ENCODE data around the gene LETMD1.

The LETMD1 gene

GRCh38 chr12:51025836-51026638 is 22.1 kb upstream of the LETMD1 start, which contains the start of gene SLC11A2:
SLC11A2 (minus strand) TSS chr12:51026384; CDS start chr12:51010728, 15,656 bp downstream.
- peak; percentile 96 for DNase-seq (ENCODE audit: low spot score)

GRCh38 chr12:51027342-51027835 is 20.7 kb upstream of the LETMD1 start:
- DNase-seq (ENCODE audit: low spot score), result no peak

- peak; percentile 41 for DNase-seq (ENCODE audit: low spot score)
Observed at GRCh38 chr12:51028126-51028812, 19.9 kb upstream of the LETMD1 start.

- DNase-seq (ENCODE audit: low spot score), result no peak
Observed at GRCh38 chr12:51028813-51029150, 19.3 kb upstream of the LETMD1 start.

- DNase-seq (ENCODE audit: low spot score), result no peak
Observed at GRCh38 chr12:51033048-51033447, 15.1 kb upstream of the LETMD1 start.

GRCh38 chr12:51033457-51034089 is 14.6 kb upstream of the LETMD1 start:
- DNase-seq (ENCODE audit: low spot score), result no peak

GRCh38 chr12:51036279-51036678 is 11.8 kb upstream of the LETMD1 start:
- DNase-seq (ENCODE audit: low spot score), result no peak

- no peak for DNase-seq (ENCODE audit: low spot score)
Observed at GRCh38 chr12:51048661-51049251, 629 bp downstream of the LETMD1 start.

- no peak for DNase-seq (ENCODE audit: low spot score)
Observed at GRCh38 chr12:51049525-51049924, 1.4 kb downstream of the LETMD1 start.

- no peak for DNase-seq (ENCODE audit: low spot score)
Observed at GRCh38 chr12:51051787-51052186, 3.7 kb downstream of the LETMD1 start.

- DNase-seq (ENCODE audit: low spot score), result no peak
Observed at GRCh38 chr12:51055060-51055459, 6.9 kb downstream of the LETMD1 start.

- DNase-seq (ENCODE audit: low spot score), result no peak
Observed at GRCh38 chr12:51056242-51056641, 8.1 kb downstream of the LETMD1 start.

GRCh38 chr12:51059086-51059485 is 11.0 kb downstream of the LETMD1 start:
- DNase-seq (ENCODE audit: low spot score), result no peak

GRCh38 chr12:51062631-51063397 is 14.7 kb downstream of the LETMD1 start:
- DNase-seq (ENCODE audit: low spot score), result no peak

GRCh38 chr12:51065530-51065929 is 17.4 kb downstream of the LETMD1 start:
- DNase-seq (ENCODE audit: low spot score), result no peak

GRCh38 chr12:51067229-51067628 is 19.1 kb downstream of the LETMD1 start:
- DNase-seq (ENCODE audit: low spot score), result no peak

GRCh38 chr12:51067771-51068170 is 19.6 kb downstream of the LETMD1 start:
- DNase-seq (ENCODE audit: low spot score), result no peak

GRCh38 chr12:51070004-51070403 is 21.9 kb downstream of the LETMD1 start:
- peak; percentile 68 for DNase-seq (ENCODE audit: low spot score)

- no peak for DNase-seq (ENCODE audit: low spot score)
Observed at GRCh38 chr12:51071663-51072062, 23.5 kb downstream of the LETMD1 start.

- no peak for DNase-seq (ENCODE audit: low spot score)
Observed at GRCh38 chr12:51075390-51075789, 27.3 kb downstream of the LETMD1 start.

- DNase-seq (ENCODE audit: low spot score), result no peak
Observed at GRCh38 chr12:51076236-51076930, 28.3 kb downstream of the LETMD1 start.
